T follicular helper cell (primary cell): ENCODE data around the gene BIRC7.

Source experiments
- DNase-seq: peaks from one replicate; pipeline ENCODE4 v3.0.0-alpha.2; 2020; ENCODE audit warnings: low read depth

BIRC7 gene

GRCh38 chr20:63264519-63264918 is 28.8 kb downstream of the BIRC7 start:
- no peak for DNase-seq

DNA sequence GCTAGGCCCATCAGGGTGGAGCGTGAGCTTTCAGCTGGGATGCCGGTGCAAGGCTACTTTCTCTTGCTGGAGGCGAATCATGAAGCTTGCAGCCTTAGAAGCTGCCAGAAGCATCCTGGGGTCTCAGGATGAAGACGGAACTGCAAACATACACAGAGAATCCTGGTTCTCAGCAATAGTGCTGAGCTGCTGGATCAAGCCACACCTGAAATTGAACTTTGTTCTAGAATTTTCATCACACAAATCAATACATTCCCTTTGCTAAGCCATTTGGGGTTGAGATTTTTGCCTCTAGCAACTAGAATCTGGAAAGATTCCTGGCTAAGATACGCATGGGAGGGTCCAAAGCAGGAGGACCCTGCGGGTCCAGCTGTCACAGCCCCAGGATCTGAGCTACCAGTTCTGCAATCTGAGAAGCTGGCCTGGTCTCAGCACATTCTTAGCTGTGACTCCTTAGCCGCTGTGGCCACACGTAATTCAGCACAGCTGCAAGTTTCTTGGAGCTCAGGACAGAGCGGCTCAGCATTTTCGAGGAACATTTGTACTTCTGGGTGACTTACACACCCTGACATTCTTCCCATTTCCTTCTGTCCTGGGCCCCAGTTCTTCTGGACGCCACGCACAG is 30.3 kb downstream of the BIRC7 start:
- DNase-seq = no peak

GRCh38 chr20:63267691-63268090 is 32.0 kb downstream of the BIRC7 start:
- no peak for DNase-seq

- no peak for DNase-seq
Observed at GRCh38 chr20:63268256-63268655, 32.6 kb downstream of the BIRC7 start.

DNA sequence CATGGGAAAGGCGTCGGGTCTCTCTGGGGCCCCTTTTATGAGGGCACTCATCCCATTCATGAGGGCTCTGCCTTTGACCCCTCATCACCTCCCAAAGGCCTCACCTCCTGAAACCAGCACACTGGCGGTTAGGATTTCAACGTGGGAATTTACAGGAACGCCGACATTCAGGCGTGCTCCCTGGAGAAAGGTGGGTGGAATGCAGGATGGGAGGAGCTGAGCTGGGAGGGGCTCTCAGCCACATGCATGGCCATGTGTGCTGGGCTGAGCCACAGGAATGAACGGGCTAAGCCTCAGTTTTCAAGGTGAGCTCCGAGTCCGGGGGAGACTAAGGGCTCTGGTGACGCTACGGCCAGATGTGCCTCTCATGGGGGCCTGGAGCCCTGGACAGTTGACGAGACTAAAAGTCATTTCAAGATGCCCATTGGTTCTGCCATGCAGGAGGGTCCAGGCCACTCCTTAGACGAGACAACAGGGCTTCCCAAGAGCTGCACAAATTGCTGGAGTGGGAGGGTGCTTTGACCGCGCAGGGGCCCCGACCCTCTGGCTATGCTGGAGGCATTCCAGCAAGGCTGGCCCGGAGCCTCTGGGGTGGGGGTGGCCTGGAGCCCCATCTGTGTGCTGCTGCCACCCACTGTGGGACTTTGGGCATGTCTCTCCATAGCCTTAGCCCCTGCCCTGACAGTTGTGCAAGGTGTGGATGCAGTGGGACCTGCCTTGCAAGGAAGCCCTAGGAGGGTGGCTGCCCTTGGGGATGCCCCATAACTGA is 33.1 kb downstream of the BIRC7 start:
- DNase-seq = no peak

- DNase-seq = no peak
Observed at GRCh38 chr20:63269724-63270123, 34.0 kb downstream of the BIRC7 start.

DNA sequence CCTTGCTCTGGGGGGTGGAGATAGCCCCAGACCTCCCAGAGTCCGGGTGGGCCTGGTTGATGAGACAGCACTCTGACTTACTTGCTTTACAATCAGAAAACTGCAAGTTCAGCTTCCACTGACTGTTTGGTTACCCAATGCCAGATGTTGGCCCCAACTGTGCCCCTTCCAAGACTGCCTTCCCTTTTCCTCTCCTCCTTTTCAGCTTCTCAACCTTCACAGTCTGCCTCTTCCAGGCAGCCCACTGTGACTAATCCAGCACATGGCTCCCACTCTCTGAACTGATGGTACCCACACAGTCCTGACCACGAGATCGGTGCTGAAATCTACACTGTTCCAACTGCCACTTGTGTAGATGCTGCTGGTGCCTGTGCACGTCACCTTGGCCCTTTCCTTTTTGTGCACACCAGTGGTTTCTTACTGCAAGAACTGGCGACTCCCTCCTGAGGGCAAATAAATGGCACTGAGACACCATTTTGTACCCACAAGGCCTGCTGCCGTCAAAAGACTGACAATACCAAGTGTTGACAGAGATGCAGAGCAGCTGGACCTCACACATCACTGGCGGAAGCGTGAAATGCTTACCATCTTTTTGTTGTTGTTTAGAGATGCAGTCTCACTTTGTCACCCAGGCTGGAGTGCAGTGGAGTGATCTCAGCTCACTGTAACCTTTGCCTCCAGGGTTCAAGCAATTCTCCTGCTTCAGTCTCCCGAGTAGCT is 35.1 kb downstream of the BIRC7 start:
- no peak for DNase-seq

- peak; percentile 83 for DNase-seq
Observed at GRCh38 chr20:63272105-63273058, 36.7 kb downstream of the BIRC7 start, which contains the start of gene ARFGAP1. ARFGAP1 (plus strand) TSS chr20:63272813; CDS start chr20:63275581, 2,768 bp downstream.

DNA sequence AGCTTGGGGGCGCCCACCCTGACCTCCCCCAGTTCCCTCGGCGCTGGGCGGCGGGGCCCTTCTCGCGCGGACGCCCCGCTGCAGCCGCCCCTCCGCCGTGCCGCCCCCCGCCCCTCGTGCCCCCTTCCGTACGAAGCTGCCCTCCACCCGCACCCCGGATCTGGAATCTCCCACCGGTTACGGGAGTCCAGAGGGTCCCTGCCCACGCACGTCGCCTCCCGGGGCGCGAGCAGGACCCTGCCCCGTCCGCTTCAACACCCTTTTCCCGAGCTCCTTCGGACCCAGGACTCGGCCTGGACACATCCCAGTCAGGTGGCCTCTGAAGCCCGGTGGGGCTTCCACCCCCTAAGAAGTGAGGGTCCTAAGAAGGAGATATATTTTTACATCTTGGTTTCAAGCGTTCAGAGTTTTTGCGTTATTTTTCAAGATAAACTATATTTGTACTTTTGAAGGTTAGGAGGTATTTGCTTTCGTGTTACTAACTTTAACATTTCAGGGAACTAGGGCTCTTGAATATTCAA is 37.4 kb downstream of the BIRC7 start:
- no peak for DNase-seq

- no peak for DNase-seq
Observed at GRCh38 chr20:63273635-63274380, 38.1 kb downstream of the BIRC7 start.

- DNase-seq = no peak
Observed at GRCh38 chr20:63274381-63275228, 38.9 kb downstream of the BIRC7 start.

GRCh38 chr20:63275825-63276224 is 40.1 kb downstream of the BIRC7 start:
- no peak for DNase-seq

GRCh38 chr20:63276956-63277355 is 41.3 kb downstream of the BIRC7 start:
- no peak for DNase-seq

DNA sequence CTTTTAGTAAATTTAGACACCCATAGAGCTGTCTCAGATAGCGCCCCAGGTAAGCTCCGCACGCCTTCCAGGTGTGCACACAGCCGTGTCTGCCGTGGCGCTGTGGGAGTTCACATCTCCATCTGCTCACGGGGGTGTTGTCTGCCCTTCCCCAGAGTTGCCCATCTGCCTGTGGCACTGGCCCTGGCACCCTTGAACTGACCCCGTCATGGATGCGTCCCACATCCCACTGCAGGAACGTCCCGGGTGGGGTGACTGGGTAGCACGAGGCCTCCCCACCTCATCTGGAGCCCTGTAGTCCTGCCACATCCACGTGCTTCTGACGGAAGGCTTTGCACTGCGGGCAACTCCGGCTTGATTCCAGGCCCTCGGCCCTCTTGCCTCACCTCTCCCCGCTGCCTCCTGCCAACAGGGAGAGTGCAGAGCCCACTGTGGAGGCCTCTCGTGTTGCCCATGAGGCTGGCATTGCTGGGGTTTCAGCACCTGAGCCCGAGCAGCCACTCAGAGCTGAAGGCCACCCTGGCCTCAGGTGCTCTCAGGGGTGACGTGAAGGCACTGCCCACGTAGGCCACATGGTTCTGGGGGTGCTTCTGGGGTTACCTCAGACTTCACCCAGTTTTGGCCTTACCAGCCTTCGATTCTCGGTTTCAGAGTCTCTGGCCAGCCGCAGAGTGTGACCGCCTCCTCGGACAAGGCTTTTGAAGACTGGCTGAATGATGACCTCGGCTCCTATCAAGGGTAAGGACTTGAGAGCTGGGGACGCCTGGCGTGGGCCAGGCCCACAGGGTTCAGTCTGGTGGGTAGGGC is 42.0 kb downstream of the BIRC7 start:
- DNase-seq = no peak

DNA sequence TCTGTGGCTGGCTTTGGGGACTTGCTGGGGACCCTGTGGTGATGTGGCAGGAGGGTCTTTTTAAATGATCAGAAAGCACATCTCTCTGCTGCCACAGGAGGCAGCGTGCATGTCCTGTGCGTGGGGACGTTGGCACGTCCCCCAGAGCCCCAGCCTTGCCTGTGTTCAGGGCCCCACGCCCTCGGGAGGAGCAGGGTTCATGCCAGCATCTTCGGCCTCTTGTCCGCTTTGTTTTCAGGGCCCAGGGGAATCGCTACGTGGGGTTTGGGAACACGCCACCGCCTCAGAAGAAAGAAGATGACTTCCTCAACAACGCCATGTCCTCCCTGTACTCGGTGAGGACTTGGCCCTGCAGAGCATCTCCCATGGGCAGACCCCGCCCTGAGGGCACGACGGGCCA is 43.0 kb downstream of the BIRC7 start:
- no peak for DNase-seq

DNA sequence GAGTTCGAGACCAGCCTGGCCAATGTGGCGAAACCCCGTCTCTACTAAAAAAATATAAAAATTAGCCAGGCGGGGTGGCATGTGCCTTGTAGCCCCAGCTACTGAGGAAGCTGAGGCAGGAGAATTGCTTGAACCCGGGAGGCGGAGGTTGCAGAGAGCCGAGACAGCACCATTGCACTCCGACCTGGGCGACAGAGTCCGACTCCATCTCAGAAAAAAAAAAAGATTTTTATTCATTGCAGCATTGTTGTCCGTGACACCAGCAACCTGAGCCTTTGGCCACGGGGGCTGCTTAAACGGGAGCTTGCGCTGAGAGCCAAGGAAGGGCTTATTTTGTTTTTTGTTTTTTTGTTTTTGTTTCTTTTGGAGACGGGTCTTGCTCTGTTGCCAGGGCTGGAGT is 44.2 kb downstream of the BIRC7 start:
- DNase-seq = no peak

- DNase-seq = no peak
Observed at GRCh38 chr20:63280371-63280770, 44.7 kb downstream of the BIRC7 start.

DNA sequence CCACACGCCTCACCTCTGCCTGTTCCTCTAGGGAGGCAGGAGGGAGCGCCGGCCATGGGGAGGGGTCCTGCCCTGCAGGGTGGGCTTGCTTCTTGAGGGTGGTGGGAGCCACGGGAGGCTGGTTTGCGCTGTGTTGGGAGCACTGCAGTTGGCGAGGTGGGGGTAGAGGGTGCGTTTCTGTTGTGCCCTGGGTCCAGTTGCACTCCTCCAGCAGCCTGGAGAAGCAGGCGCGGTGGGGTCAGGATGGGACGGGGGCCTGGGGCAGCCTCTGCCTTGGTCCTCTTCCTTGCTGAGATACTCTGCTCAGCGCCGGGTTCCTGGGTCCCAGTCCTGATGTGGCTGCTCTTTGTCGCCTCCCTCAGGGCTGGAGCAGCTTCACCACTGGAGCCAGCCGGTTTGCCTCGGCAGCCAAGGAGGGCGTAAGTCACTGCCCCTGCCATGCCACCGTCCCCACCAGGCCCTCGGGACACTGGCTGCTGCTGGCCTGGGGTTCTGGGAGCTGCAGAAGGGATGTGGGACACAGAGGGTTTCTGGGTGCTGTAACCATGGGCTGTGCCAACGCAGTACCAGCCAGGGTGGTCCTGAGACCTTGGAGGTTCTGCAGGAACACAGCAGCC is 45.3 kb downstream of the BIRC7 start:
- DNase-seq = no peak
